ENCODE data around the gene TMEM252. TPM values are rescaled to one million over a fixed set of nuclear protein-coding genes. Genes with fewer than 3 reads are reported as not detected.
A peak's percentile ranks its signal among the peaks of the same experiment; 100 is the strongest.

TMEM252 gene
- total RNA-seq, 1 donor from 2014 or later: not detected

DNA sequence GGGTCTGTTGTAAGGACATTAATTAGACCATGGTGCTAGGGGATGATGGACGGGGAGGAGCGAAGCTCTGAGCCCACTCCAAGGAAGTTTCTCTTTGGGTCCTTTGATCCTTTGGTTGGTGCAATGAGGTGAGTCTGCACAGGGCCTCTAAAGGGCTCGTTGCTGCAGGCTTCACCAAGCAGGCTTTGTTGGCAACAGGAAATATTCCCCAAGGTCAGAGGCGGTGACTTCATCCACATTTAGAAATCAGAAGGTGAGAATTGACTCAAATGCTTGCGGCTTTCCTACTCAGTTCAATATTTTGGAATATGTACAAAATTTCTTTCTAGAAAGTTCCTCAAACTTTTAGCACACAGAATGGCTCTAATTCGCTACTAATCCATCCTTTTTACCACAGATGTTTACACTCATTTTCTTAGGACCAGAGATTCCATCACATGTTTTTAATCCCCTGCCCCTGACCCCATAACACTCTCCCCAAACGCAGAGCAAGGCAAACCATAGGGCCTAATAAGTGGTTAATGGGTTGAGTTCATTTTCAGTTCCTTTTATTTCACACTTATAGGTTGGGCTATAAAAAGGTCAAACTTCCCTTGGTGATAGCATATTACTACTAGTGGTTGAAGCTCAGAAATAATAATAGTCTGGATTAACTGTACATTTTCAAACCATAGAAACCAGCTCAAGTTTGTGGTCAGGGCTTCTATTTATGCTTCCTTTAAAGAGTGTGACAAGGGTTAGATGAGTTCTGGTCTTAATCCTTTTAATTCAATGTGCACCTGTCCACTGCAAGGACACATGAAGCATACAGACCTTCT lies 37.3 kb upstream of the TMEM252 start:
- DNase-seq (ENCODE audit: low spot score): no peak
- Mint-ChIP-seq H3K36me3 (ENCODE audit: low read depth) (no peaks in the 10 kb centered on the region), H3K9me3 (ENCODE audit: low read depth) (no peaks in the 10 kb centered on the region), H3K27ac (ENCODE audit: unreplicated experiment) (no peak overlapping the region), H3K4me3 (ENCODE audit: unreplicated experiment) (no peak overlapping the region), H3K27me3 (ENCODE audit: low read depth) (peaks cover 7% of the 10 kb centered on the region), H3K4me1 (ENCODE audit: low read depth) (no peaks in the 10 kb centered on the region)
- TF ChIP-seq, protein P1, sequence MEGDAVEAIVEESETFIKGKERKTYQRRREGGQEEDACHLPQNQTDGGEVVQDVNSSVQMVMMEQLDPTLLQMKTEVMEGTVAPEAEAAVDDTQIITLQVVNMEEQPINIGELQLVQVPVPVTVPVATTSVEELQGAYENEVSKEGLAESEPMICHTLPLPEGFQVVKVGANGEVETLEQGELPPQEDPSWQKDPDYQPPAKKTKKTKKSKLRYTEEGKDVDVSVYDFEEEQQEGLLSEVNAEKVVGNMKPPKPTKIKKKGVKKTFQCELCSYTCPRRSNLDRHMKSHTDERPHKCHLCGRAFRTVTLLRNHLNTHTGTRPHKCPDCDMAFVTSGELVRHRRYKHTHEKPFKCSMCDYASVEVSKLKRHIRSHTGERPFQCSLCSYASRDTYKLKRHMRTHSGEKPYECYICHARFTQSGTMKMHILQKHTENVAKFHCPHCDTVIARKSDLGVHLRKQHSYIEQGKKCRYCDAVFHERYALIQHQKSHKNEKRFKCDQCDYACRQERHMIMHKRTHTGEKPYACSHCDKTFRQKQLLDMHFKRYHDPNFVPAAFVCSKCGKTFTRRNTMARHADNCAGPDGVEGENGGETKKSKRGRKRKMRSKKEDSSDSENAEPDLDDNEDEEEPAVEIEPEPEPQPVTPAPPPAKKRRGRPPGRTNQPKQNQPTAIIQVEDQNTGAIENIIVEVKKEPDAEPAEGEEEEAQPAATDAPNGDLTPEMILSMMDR (IDR thresholded peaks at IDR 0.05): no peak

DNA sequence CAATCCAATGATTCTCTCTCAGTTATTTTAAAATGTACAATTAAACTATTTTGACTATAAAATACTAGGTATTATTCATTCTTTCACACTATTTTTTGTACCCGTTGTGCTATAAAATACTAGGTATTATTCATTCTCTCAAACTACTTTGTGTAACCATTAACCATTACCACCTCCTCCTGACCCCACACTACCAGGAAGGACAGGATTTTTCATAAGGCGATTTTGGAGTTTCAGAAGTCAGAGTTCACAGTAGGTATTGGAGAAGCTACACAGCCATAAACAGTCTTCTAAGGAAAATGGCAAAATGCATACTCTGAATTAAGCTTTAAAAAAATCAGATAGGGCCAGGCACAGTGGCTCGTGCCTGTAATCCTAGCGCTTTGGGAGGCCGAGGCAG lies 35.1 kb upstream of the TMEM252 start:
- no peak overlapping the region for H3K4me3 Mint-ChIP-seq (ENCODE audit: unreplicated experiment)
- H3K9me3 Mint-ChIP-seq (ENCODE audit: low read depth): no peaks in the 10 kb centered on the region
- H3K36me3 Mint-ChIP-seq (ENCODE audit: low read depth): no peaks in the 10 kb centered on the region
- H3K4me1 Mint-ChIP-seq (ENCODE audit: low read depth): no peaks in the 10 kb centered on the region
- no peak overlapping the region for H3K27ac Mint-ChIP-seq (ENCODE audit: unreplicated experiment)
- no peak for DNase-seq (ENCODE audit: low spot score)
- H3K27me3 Mint-ChIP-seq (ENCODE audit: low read depth): peaks cover 7% of the 10 kb centered on the region
- TF ChIP-seq, protein P1 (IDR thresholded peaks at IDR 0.05): no peak

DNA sequence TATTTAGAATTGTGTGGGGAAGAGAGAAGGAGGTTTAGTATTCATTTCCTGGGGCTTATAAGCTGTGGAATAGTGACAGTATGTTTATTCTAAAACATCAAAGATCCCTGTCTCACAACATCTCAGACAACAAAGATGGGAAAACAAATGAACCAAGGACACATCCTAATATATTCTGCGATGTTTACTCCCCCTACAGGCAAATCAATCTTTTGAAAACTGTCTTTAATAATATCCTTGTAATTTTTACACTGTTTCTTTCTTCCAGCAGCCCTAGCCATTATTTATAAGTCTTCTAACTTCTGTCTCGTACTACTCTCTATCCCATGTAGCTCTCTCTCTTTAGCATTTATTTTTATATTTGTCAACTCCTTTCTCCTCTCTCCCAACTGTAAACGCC lies 33.5 kb upstream of the TMEM252 start:
- no peaks in the 10 kb centered on the region for H3K9me3 Mint-ChIP-seq (ENCODE audit: low read depth)
- H3K4me1 Mint-ChIP-seq (ENCODE audit: low read depth): no peaks in the 10 kb centered on the region

DNA sequence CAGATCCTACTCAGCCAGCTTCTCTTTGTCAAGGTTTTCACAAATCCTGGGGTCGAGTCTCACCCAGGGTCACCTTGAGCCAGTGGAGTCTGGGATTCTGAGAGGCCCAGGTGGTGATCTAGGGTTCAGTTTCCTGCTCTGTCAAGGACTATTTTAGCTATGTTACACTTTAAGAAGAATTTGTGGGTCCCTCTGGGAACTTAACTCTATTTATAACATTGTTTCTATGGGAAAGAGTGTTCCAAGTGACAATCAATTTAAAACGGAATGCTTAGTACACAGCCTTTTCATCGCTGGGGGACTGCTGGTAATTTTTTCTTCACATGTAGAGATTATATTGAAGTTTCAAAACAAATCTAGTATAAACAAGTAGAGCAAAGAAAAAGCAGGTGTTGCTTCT lies 26.9 kb upstream of the TMEM252 start:
- no peak overlapping the region for H3K4me3 Mint-ChIP-seq (ENCODE audit: unreplicated experiment)
- no peaks in the 10 kb centered on the region for H3K4me1 Mint-ChIP-seq (ENCODE audit: low read depth)
- no peaks in the 10 kb centered on the region for H3K9me3 Mint-ChIP-seq (ENCODE audit: low read depth)
- no peak overlapping the region for H3K27ac Mint-ChIP-seq (ENCODE audit: unreplicated experiment)
- H3K27me3 Mint-ChIP-seq (ENCODE audit: low read depth): peaks cover 10% of the 10 kb centered on the region
- TF ChIP-seq, protein P1 (IDR thresholded peaks at IDR 0.05): no peak
- DNase-seq (ENCODE audit: low spot score): no peak
- H3K36me3 Mint-ChIP-seq (ENCODE audit: low read depth): no peaks in the 10 kb centered on the region

More for the DNA sequence above, 33.5 kb upstream of the TMEM252 start:
- no peak overlapping the region for H3K27ac Mint-ChIP-seq (ENCODE audit: unreplicated experiment)
- H3K4me3 Mint-ChIP-seq (ENCODE audit: unreplicated experiment): no peak overlapping the region
- TF ChIP-seq, protein P1 (IDR thresholded peaks at IDR 0.05): peak; percentile 45
- DNase-seq (ENCODE audit: low spot score): no peak
- no peaks in the 10 kb centered on the region for H3K36me3 Mint-ChIP-seq (ENCODE audit: low read depth)
- H3K27me3 Mint-ChIP-seq (ENCODE audit: low read depth): peaks cover 12% of the 10 kb centered on the region

DNA sequence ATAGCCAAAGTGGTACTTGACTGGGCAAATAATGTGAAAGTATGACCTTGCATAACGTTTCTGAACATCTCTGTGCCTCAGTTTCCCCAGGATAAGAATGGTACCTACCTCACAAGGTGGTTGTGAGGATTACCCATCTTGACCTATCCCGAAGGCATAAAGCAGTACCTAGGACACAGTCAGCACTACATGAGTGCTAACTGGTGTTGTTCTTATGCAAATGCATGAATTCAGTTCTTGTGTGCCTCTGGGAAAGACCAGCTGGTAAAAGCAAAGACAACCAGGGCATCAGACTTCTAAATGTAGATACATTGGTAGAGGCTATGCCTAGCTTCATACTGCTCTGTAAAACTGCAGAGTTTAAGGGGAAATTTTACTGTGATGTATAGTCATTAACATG lies 21.8 kb upstream of the TMEM252 start:
- H3K9me3 Mint-ChIP-seq (ENCODE audit: low read depth): no peaks in the 10 kb centered on the region
- TF ChIP-seq, protein P1 (IDR thresholded peaks at IDR 0.05): no peak
- H3K4me1 Mint-ChIP-seq (ENCODE audit: low read depth): no peaks in the 10 kb centered on the region
- no peak overlapping the region for H3K4me3 Mint-ChIP-seq (ENCODE audit: unreplicated experiment)
- peaks cover 2% of the 10 kb centered on the region for H3K27me3 Mint-ChIP-seq (ENCODE audit: low read depth)
- no peaks in the 10 kb centered on the region for H3K36me3 Mint-ChIP-seq (ENCODE audit: low read depth)
- no peak for DNase-seq (ENCODE audit: low spot score)
- H3K27ac Mint-ChIP-seq (ENCODE audit: unreplicated experiment): no peak overlapping the region
